Loucy (cell line): ENCODE data around the gene VWA5A.

Source experiments
- CTCF ChIP-seq: fragments of 200-600 bp; sonication (generic); conservative IDR thresholded peaks from 2 replicates; pipeline ENCODE4 v1.5.1; 2014; ENCODE audit warnings: mild to moderate bottlenecking, antibody characterized with exemption, low read length
- EZH2phosphoT487 ChIP-seq: fragments of 200-600 bp; IDR thresholded peaks from 2 replicates; pipeline ENCODE4 v1.6.1; 2018; ENCODE audit warnings: antibody characterized with exemption, mild to moderate bottlenecking, moderate library complexity, borderline replicate concordance

GRCh38 chr11:124122123-124122522 lies 6.9 kb downstream of the VWA5A start:
- TF ChIP-seq CTCF (no peak), EZH2phosphoT487 (no peak)
